CD4-positive, alpha-beta T cell treated with Interleukin-10 for 1 hour (primary cell): Measurements from ENCODE around the gene MUC5B.
"Not testable (repeated sequence)": the region's sequence is repeated elsewhere in the genome, so short reads cannot be mapped to it uniquely, and the experiment has no call there.

ENCODE experiments used
- DNase-seq: peaks from one replicate; pipeline ENCODE4 v3.0.0-alpha.2; 2020

The MUC5B gene

DNA sequence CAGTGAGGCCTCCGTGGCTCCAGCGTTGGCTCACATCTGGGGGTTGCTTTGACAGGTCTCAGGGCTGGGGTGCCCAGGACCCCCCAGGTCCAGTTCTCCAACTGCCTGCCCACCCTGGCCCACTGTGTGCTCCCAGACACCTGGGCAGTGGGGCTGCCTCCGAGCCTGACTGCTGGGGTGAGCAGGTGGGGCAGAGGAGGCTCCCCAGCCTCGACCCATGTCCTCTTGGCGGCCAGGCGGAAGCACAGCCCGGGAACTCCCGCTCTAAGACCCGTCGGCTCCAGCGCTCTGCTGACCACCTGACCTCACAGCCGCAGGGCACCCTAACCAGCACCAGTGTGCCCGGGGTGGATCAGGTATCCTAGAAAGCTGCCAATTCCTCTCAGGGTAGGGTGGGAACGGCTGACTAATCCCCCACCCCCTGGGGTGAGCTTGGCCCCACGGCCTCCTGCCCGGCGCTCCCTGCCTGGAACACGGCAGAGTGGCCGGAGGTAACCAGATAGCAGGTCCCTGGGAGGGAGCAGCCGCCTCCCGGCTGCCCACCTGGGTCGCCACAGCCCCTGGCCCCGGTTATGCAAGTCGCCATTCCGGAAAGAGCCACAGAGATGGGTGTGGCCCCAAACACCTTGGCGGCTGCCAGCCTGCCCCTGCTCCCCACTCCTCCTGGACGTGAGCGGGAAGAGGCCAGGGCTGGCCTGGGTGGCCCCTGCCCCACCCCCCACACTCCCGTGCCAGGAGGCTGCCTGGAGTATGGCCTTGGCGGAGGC, 19.2 kb upstream of the MUC5B start:
- no peak for DNase-seq

DNA sequence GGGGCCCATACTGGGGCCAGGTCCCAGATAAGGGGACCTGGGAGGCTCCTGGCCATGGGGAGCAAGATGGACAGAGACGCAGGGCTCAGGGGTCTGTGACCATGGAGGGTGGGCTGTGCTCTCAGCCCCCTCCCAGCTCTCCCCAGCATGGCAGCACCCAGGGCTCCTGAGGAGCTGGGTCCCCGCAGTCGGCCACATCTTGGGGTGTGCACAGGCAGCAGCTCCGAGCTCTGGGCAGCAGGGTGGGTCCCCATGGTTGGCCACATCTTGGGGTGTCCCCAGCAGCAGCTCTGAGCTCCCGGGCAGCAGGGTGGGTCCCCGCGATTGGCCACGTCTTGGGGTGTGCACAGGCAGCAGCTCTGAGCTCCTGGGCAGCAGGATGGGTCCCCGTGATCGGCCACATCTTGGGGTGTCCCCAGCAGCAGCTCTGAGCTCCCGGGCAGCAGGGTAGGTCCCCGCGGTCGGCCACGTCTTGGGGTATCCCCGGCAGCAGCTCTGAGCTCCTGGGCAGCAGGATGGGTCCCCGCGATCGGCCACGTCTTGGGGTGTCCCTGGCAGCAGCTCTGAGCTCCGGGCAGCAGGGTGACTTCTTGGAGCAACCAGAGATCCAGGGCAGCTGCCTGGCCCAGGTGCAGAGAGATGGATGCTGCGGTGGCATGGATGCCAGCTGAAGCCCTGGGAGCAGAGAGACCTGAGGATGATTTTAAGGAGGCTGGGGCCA, 18.3 kb upstream of the MUC5B start:
- DNase-seq = no peak

DNA sequence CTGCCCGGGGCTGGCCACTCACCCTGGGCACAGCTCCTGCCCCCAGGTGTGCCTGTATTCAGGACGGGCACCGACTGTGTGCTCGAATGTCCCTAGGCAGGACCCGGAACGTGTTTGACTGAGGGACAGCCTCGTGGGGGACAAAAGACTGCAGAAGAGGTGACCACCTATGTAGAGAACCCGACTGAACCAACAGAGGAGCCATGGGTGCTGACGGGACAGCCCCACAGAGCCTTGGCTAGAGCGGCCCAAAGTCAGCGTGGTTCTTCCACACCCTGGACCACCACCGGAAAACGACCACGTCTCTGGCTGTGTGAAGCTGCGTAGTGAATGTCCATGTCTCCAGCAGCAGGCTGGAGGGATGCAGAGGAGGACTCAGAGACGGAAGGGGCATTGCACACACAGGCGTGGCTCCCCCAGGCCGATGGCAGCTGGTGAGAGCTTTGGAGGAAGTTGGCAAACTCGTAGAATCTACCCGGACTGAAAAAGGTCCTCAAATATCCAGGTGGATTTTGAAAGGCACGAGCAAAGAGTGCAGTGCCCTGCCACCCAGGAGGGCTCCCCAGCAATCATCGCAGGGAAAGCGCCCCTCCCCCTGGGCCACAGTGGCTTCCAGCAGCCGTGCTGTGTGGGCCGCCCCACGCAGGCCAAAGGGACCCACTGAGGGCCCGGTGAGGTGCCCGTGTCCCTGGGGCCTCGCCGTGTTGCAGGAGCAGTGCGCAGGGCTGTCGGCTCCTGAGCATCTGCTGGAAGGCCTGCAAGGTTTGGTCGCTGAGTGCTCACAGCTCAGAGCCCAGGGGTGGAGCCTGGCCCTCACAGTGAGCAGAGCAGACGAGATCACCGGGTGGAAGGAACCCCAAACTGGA, 17.5 kb upstream of the MUC5B start:
- DNase-seq = no peak

DNA sequence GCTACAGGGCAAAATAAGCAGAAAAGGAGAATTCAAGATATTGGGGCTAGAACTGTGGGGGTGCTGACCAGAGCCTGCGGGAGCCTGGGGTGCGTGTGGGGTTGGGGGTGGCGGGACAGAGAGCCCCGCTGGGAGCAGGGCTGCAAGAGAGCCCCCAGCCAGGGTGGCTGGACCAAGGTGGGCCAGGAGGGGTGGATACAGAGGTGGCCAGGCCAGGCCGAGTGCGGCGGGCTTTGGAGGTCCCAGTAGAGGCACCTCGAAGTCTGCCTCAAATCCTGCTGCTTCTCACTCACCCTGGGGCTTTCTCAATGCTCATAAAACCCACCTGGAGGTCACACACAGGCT, 16.9 kb upstream of the MUC5B start:
- DNase-seq = no peak

DNA sequence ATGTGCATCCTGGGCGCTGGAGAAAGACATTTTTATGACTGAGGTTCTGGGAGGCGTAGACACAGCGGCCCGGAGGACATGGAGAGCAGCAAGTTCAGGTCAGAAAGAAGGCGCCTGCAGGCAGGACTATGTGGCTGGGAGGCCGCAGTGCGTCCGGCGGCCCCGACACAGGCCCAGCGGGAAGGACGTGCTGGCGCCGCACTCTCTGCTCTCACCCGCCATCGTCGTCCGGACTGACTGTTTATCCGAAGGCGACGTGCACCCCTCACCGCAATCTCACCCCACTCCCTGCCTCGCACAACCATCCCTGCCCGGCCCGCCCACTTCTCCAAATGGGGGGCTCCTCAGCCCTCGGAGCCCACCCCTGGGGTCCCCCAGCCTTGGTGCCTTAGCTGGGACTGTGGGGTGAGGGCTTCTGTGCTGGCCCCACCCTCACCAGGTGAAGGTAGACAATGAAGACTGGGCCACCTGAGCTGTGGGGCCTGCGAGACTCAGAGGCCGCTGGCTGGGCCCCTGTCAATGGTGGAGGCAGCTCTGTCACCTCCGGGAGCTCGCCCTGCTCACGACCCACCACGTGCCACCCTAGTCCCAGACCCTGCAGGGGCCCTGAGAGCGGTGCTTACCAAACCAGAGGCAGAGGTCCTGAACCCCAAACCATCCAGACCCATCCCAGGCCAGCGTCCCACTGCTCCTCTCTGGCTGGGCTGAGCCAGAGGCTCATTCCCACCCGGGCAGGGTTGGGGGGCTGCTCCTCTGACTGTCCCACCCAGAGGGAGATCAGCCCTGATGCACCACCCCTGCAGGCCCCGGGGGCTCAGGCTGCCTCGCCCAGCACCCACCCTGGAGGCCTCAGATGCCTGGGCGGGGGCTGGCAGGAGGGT, 16.2 kb upstream of the MUC5B start:
- no peak for DNase-seq

DNA sequence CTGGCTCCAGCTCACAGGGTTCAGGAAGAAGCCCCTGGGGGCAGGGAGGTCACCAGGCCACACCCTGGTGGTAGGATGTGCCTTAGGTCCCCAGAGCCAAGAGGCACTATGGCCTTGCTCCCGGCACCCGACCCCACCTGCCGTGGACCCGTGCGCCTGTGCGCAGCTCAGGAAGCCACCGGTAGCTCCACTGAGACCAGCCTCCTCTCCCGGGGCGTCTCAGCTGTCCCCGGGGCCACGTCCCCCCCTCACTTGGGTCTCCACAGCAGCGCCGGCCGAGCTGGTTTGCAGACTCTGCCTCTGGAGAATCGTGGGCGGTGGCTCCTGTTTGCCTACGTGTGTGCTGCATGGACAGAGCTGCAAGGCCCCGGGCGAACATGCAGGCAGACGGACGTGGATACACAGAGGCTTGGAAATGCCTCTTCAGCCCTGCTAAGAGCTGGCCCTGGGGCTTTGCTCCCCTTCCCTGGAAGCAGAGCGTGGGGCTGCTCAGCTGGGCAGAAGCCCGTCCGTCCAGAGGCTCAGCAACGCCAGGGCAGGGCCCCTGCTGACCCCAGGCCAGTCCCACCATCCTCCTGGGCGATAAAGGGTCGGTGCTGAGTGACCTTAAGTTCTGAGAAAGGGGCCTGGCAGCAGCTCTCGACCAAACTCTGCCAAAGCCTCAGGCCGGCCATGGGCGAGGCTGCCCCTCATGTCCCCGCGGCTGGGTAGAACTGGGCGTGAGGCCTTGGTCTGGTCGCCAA, 15.3 kb upstream of the MUC5B start:
- no peak for DNase-seq

DNA sequence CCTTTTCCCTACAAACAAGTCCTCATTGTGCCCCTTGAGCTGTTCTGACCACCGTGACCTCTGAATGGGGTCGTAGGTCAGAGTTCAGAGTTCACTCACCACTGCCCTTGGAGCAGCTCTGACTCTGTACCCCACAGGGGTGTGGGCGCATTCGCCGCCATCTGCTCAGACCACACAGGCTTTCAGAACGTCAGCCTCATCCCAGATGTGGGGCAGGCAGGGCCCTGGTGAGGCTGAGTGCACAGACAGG, 14.8 kb upstream of the MUC5B start:
- no peak for DNase-seq

DNA sequence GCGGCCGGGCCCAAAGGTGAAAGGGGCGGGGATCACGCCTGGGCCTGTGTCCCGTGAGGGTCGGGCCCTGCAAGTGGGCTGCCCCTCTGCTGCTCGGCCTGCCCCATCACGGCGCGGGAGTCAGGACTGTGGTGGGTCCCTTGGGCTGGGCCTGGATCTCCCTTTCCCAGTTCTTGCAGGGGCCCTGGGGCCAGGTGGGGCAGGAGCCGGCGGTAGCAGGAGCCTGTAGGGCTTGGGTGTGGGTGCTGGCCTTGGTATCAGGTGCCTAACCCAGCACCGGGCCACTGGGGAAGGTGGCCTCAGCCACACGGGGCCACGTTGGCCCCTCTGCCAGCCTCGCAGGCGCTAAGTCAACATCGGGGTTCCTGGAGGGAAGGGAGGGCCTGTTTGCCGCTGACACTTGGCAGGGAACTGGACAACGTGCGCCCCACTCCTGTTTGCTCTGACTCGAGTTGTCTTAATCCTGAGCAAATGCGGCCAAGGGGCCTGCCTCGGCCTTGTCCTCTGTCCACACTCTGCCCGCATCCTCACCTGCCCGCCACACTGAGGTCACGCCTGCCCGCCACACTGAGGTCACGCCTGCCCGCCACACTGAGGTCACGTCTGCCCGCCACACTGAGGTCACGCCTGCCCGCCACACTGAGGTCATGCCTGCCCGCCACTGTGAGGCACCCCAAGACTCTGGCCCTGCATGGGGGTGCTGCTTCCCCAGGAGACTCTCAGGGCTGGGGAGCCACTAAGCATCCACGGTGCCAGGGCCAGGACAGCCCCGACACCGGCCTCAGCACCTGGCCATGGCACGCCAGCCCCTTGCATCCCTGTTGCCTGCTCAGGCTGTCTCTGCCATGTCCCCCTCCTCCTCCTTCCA, 14.2 kb upstream of the MUC5B start:
- no peak for DNase-seq

DNA sequence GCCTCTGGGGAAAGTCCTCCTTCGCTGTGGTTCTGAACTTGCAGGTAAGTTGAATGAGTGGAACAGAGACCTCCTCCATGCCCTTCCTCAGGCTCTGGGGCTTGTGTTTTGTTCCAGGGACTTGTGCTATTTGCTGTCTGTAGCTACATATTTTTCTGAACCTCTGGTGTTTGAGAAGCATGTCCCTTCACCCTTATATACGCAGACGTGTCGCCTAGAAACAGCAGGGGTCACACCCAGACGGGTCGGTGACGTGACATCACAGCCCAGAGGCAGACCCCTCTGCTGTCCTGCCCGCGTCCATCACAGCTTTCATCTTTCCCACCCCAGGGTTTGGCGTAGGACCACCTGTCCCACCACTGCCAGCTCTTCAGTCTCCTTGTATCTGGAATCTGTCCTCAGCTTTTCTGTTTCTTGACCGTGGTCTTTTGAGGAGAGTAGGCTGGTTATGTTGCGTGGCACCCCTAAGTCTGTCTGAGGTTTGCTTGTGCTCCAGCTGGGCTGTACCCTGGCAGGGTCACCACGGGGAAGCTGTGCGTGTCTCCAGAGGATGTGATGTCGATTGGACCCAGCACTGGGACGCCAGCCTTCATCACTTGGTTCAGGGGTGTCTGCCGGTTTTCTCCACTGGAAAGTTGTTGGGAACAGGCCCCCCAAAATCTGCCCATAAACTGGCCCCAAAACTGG, 13.4 kb upstream of the MUC5B start:
- no peak for DNase-seq

DNA sequence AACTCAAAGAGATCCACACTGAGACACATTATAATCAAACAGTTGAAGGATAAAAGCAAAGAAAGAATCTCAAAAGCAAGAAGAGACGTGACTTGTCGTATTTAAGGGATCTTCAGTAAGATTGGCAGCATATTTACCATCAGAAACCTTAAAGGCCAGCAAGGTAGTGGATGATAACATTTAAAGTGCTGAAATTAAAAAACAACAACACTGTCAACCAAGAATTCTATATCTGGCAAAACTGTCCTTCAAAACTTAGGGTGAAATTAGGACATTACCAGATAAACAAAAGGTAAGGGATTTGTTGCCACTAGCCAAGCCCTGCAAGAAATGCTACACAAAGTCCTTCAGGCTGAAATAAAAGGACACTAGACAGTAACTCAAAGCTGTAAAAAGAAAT, 11.0 kb upstream of the MUC5B start:
- DNase-seq = no peak

DNA sequence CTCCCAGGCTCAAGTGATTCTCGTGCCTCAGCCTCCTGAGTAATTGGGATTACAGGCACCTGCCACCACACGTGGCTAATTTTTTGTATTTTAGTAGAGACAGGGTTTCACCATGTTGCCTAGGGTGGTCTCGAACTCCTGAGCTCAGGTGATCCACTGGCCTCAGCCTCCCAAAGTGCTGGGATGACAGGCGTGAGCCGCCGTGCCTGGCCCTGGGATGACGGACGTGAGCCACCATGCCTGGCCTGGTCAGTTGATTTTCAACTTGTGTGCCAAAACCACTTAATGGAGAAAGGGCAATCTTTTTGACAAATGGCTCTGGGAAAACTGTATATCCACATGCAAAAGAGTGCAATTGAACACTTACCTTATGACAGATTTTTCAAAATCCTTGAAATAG, 7.0 kb upstream of the MUC5B start:
- DNase-seq = not testable (repeated sequence)

DNA sequence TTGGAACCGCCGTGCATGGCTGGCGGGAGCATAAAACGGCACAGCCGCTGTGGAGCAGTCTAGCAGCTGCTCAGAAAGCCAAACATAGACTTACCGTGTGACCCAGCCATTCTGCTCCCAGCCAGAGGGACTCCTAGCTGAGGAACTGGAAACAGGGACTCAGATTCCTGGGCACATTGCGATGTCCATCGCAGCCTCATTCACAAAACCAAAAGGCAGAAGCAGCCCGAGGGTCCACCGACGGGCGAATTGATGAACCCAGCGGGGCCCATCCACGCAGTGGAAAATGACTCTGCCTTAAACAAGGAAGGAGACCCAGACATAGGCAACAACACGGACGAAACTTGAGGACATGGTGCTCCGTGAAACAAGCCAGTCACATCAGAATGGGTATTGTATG, 5.7 kb upstream of the MUC5B start:
- no peak for DNase-seq

DNA sequence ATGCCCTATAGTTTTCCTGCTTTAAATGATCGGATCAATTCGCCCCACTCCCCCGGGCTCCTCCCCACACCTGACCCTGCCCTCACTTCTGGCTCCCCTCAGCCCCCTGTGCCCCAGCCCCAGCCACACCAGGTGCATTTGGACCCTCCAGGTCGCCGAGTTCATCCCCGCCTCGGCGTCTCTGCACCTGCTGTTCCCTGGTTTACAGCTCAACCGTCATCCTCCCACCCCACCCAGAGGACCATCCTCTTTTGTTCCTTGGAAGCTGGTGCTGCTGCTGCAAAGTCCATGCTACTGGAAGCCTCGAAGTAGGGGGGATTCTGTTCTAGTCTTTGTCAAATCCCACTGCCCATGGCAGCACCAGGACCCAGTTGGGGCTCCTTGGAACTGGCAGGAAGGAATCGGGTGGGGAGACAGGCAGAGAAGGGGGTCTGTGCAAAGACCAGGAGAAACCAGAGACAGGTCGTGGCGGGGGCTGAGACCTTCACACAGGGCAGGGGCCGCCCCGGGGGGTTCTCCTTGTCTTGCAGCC, 4.5 kb upstream of the MUC5B start:
- no peak for DNase-seq

DNA sequence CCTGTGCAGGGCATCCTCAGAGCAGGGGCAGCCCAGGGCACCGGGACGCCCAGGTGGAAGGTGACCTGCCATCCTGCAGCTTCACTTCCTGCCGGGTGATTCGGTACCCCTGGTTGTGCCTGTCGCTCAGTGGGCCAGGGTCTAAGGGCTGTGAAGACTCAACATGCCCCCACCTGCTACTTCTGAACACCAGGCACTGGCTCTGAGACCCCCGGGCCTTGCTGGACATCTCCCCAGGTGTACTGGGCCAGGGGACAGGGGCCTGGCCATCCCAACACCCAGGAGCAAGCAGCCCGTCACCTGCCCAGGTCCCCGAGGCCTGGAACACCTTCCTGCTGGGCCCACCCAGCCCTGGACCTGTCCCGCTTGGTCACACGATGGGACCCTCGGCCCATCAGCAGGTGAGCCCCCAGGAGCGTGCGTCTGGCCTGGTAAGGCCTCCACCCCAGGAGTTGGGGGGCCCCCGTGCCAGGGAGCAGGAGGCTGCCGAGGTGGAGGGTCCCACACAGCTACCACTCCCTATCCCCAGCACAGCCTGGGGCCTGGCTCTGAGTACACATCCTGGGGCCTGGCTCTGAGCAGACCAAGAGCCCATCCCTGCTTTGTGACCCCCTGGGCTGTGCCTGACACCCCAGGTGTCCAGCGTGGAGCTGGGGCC, 3.9 kb upstream of the MUC5B start:
- DNase-seq = no peak

DNA sequence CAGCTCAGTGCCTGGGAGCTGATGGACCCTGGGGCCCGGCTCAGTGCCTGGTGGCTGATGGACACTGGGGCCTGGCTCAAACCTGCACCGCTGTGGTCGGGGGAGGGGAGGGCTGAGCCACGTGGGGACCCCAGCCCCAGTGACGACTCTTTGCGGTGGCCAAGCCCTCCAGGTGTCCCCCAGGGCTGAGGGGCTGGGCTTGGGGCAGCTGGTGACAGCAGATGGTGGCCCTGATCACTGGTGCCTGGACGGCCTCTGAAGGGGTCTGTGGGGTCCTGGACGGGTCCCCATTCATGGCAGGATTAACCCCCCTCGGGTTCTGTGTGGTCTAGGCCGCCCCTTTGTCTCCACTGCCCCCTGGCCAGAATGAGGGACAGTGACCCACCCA, 3.4 kb upstream of the MUC5B start:
- no peak for DNase-seq

DNA sequence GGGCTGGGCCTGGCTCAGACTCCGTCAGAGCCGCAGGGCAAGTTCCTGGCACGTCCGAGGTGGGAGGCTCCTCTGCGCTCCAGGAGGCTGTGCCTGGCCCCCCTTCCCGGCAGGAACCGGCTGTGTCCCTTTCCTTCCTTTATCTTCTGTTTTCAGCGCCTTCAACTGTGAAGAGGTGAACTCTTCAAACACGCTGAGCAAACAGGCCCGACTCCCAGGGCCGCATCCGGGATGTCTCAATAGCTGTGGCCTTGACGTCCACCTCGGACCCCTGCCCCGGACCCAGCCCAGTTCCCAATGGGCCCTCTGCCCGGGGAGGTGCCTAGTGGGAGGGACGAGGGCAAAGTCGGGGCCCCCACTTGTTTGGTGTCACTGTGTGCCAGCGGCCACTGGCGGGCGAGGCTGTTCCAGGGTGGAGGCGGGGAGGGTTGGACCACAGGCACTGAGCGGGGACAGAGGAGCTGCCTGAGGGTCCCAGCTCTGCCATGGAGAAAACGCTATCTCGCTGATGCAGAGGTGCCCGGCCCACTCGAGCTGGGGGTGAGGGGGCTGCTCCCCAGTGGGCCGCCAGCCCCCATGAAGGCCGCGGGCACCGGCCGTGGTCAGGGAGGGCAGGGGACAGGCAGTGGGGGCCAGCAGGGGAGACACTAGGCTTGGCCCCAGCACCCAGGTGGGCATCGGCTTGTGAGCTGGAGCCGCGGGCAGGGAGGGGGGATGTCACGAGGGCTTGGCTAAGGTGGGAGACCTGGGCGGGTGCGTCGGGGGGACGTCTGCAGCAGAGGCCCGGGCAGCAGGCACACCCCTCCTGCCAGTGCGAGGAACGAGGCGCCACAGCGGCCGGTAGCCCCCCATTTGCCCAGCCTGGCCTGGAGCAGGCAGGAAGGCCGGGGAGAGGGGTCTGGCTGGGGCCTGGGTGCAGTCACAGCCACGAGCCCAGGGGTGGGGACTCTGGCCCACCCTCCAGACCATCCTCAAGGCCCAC, 2.7 kb upstream of the MUC5B start:
- DNase-seq = no peak

DNA sequence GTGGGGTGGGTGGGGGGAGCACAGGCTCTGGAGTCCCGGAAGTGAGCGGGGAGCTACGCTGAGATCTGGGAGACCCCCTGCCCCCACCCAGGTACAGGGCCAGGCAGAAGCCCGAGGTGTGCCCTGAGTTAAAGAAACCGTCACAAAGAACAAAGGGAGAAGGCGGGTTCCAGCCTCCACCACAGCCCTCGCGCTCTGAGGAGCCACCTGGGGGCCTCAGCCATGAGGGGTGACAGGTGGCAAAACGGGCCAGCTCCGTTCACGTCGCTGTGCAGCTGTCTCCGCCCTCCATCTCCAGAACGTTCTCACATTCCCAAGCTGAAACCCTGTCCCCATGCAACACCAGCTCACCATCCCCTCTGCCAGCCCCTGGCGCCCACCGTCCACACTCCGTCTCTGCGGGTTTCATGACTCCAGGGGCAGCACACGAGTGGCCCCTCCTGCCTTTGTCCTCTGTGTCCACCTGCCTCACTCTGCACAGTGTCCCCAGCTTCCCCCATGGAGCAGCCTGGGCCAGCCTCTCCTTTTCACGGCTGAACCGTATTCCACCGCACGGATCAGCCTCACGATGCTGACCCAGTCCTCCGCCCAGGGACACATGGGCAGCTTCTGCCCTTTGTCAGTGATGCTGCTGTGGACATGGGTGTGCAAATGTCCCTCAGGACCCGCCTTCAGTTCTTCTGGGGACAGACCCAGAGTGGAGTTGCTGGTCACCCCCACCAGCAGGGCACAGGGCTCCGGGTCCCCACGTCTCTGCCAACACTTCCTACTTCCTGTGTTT, 1.7 kb upstream of the MUC5B start:
- no peak for DNase-seq

DNA sequence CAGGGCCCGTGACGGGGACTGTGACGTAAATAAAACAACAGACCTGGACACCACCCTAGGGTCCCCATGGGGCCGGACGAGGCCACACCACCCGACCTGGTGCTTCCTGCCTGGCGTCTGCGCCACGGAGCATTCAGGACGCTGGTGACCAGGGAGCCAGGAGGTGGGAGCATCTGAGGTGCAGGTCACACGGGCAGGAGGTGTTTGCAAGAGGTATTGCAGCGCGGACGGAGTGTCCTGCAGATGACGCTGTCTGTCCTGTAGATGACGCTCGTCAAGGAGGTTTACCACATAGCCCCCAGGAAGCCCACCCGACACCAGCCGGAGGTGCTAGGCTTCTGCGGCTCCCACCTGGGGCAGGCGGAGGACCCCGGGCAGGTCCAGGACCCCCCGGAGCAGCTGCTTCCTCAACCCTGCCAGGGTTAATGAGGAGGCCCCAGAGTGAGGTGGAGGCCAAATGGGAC, 986 bp upstream of the MUC5B start:
- DNase-seq = no peak
